NOMO-1 treated with dmso at 0.1 percent for 144 hours (cell line): ENCODE data around the gene ZSCAN18.

Experiments
- DNase-seq: peaks from one replicate; lab custom pipeline; 2025; ENCODE audit not compliant: unreplicated experiment; lab: John Stamatoyannopoulos, UW

The ZSCAN18 gene

DNA sequence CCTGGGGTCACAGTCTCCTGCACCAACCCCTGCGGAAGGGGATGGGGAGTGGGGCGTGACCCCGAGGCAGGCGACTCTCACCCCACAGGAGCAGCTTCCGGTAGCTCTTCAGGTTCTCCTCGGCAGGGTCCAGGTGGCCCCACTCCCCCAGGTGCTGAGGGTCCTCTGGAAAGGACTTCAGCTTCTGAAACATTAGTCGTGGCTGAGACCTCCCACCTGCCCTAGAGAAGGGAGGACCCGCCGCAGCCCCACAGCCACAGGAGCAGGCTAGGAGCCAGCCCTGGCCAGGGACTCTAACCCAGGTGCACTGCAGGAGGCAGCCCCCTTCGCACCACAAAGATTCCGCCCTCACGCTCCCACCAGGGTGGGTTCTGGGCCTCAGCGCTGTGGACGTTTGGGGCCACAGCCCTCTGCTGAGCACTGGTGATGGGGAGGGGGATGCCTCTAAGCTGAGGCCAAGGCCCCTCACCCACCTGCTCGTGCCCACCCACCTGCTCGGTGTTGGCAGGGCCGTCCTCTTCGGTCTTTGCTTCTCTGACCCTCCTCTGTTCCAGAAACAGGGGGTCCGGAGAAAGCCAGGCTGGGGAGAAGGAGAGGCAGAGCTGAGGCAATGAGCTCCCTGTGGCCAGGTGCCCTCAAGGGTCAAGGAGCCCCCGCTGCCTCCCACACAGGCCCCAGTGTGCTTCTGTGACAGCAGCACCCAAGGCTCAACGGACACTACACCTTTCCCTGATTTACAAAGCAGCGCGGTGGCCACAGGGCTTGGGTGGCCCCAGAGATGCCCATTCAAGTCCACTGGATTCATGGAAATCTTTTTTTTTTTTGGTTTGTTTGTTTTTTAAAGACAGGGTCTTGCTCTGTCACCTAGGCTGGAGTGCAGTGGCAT lies 11.0 kb downstream of the ZSCAN18 start:
- DNase-seq = no peak

- no peak for DNase-seq
Measured at GRCh38 chr19:58085348-58085875, 12.6 kb downstream of the ZSCAN18 start.

- no peak for DNase-seq
Measured at GRCh38 chr19:58084596-58085347, 13.3 kb downstream of the ZSCAN18 start.

DNA sequence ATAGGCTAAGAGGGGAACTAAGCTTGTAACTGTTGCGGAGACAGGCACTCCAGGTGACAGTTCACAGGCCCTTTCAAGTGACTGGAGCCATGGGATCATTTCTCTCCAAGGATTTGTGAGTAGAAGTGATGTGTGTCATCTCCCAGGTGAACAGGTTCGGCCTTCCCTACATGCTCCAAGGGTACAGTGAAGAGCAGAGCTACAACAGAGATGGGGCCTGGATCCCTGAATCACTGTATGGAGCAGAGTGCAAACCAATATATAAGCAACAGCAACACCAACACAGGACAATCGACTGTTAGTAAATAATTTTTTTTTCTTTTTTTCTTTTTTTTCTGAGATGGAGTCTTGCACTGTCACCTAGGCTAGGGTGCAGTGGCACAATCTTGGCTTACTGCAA lies 15.0 kb downstream of the ZSCAN18 start:
- no peak for DNase-seq

DNA sequence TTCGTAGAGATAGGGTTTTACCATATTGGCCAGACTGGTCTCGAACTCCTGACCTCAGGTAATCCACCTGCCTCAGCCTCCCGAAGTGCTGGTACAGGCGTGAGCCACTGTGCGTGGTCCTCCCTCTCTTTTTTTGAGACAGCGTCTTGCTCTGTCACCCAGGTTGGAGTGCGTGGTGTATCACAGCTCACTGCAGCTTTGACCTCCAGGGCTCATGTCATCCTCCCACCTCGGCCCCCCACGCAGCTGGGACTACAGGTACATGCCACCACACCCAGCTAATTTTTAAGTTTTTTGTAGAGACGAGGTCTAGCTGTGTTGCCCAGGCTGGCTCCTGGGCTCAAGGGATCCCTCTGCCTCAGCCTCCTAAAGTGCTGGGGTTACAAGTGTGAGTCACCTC lies 18.2 kb downstream of the ZSCAN18 start:
- no peak for DNase-seq

GRCh38 chr19:58067240-58067912 lies 30.7 kb downstream of the ZSCAN18 start:
- no peak for DNase-seq

DNA sequence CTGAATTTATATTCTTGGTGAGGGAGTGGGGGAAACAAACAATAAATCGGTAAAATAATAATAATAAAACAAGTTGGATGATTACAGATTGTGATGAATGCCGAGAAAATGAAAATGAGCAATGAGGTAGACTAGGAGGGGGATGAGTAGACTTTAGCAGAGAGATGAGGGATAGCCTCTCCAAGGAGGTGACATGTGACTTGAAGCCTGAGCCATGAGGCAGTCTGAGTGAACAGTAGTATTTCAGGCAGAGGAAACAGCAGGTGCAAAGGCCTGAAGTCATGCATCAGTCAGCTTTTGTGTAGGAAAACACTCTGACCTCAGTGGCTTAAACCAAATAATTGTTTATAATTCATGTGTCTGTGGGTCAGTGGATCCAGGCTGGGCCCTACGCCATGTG lies 34.3 kb downstream of the ZSCAN18 start:
- DNase-seq = no peak

- no peak for DNase-seq
Measured at GRCh38 chr19:58060231-58060630, 37.8 kb downstream of the ZSCAN18 start.

DNA sequence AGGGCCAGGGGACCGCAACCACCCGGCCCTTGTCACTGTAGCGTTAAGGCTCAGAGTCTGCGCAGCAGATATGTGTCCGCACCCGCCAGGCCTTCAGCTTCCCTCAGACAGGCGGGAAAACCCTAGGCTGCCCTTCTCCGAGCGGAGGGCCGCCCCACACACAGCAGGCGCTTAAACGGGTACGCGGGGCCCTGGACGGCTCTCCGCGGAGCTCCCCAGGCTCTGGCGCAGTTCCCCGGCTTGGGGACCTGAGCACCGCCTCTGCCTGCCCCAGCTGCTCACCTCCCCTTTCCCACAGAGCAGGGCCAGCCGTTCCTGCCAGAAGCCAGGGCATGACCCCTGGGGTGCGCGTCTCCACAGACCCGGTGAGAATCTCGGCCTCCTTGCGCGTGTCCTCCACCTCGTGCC lies 38.4 kb downstream of the ZSCAN18 start:
- DNase-seq = no peak

GRCh38 chr19:58059003-58059670 lies 38.9 kb downstream of the ZSCAN18 start, which contains the start of gene ZNF135:
Gene ZNF135 (plus strand): TSS chr19:58059282. CDS start chr19:58060003, 721 bp downstream.
- DNase-seq = no peak

- DNase-seq = no peak
Measured at GRCh38 chr19:58058467-58058866, 39.6 kb downstream of the ZSCAN18 start.

GRCh38 chr19:58056861-58057260 lies 41.2 kb downstream of the ZSCAN18 start:
- DNase-seq = no peak

DNA sequence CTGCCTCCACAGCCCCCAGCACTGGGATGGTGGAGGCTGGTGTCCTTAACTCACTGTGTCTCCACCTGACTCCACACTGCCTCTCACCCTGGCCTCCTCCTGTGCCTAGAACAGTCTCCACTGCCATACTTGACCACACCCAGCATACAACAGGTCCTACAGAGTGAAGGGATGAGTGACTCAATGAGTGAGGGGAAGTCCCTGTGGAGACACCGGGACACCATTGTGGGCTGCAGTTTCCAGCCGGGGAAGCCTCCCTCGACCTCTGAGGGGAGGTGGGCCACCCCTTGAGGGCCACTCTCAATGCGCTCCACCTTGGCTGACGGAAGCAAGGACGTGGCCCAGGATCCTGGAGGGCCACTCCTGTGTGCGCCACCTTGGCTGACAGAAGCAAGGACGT lies 41.8 kb downstream of the ZSCAN18 start:
- DNase-seq = no peak

DNA sequence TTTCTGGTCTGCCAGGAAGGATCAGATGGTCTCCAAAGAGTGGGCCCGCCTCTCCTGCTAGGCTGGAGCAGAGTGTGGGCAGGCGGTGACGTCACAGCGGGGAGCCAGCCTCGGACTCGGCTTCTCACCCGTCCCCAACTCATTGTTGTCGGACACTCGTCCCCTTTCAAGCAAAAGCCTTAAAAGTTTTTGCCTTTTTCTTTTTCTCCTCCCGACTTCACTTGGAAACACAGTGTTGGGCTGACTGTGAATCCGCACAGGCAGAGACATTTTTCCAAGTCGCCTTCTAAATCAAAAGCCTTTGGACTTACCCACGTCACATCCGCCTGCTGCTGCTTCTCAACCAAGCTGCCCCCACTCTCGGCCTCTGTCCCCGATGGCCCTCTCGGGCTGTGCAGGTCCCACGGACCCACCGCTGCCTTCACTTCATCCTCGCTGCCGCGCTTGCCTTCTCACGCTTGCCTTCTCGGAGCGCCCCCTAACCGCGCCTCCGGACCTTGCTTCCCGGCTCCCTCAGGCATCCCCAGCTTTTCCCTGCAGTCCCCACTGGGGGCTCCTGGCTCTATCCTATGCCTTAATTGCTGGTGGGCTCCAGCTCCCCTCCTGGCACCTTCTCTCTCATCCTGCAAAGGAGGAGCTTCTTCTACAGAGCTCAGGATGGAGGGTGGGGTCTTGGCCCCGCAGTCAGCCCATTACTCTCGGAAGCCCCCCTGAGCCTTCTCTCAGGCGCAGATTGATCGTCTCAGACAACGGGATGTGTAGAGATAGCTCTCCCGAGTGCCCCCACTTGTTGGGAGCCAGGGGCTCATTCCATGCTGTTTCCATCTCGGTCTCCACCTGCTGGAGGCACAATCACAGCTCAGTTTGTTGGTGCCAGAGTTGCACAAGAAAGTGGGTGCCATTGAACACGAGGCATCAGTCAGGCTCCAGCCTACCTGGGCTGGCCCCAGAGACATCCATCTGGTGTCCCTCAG lies 42.8 kb downstream of the ZSCAN18 start:
- no peak for DNase-seq

GRCh38 chr19:58053480-58054156 lies 44.4 kb downstream of the ZSCAN18 start:
- no peak for DNase-seq

GRCh38 chr19:58052256-58052655 lies 45.8 kb downstream of the ZSCAN18 start:
- DNase-seq = no peak

GRCh38 chr19:58047672-58048071 lies 50.4 kb downstream of the ZSCAN18 start:
- no peak for DNase-seq

- DNase-seq = no peak
Measured at GRCh38 chr19:58046856-58047255, 51.2 kb downstream of the ZSCAN18 start.

DNA sequence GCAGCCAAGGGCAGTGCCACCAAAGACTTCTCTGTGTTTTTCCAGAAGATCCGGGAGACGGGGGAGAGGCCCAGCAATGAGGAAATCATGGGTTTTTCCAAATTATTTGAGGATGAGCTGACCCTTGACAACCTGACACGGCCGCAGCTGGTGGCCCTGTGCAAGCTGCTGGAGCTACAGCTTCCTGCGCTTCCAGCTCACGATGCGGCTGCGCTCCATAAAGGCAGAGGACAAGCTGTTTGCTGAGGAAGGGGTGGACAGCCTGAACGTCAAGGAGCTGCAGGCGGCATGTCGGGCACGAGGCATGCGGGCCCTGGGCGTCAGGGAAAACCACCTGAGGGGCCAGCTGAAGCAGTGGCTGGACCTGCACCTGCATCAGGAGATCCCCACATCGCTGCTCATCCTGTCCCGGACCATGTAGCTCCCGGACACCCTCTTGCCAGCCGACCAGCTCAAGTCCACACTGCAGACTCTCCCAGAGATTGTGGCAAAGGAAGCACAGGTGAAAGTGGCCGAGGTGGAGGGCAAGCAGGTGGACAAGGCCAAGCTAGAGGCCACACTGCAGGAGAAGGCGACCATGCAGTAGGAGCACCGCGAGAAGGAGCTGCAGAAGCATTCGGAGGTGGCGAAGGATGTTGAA lies 52.5 kb downstream of the ZSCAN18 start:
- no peak for DNase-seq
